NCI-H1092 (cell line): ENCODE data around the gene KRT77.

Experiments
- DNase-seq: peaks from one replicate; lab custom pipeline; 2025; lab: John Stamatoyannopoulos, UW

The KRT77 gene

DNA sequence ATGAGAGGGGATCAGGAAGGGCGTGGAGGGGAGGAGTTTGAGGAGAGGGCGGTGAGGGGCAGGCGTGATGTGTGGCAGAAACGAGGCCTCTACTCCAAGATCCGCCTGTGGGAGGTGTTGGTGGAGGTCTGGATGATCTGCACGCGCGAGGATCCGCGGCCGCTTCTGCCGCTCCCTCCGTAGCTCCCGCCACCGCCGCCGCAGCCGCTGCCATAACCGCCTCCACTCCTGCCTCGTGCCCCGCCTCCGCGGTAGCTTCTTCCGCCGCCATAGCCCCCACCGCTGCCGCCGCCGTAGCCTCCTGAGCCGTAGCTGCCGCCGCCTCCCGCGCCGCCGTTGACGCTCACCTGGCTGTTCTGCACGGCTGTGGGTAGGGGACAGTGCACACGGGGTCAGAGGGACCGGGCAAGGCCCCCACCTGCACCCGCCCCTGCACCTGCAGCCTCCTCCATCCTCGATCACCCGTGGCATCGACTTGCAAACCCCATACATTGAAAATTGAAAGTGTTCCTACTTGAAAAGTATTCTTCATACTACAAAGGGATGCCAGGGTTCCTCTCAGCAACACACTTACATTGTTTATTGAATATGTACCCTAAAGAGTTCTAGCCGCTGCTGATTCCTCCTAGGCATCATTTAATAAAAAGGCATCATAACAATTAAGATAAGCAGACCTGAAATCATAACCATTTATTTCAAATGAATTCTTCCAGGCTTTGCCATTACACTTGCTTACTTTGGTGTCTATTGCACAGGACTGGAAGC lies 12.1 kb downstream of the KRT77 start:
- DNase-seq: peak; percentile 3

DNA sequence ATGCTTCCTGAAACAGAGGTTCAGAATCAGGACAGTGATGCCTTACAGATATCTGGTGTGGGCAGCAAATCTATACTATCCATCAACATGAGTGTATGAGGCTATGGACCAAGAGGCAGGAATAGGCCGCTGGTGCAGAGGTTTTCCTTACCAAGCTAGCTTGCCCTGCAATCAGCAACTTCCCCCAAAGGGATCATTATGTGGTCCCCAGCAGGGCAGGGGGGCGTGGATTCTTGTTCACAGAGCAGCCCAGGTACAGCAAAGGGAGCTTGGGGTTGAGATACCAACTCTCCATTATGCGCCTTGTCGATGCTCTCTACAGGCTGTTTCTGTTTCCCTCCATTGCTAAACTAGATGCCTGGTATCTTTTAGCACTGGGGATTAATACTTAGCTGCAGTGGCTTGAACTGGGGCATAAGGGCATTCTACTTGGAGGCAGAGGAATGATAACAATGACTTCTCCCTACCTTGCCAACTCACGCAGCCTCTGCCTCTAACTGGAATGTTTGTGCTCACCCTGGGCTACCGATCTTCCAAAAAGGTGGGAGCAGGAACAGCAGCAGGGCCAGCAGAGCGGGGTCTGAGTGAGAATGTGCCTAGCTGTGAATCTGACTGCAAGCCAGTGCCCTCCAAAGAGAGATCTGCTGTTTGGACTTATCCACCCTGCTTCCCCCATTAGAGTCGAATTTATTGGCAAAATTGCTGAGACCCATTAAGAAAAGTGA lies 12.8 kb downstream of the KRT77 start:
- no peak for DNase-seq

DNA sequence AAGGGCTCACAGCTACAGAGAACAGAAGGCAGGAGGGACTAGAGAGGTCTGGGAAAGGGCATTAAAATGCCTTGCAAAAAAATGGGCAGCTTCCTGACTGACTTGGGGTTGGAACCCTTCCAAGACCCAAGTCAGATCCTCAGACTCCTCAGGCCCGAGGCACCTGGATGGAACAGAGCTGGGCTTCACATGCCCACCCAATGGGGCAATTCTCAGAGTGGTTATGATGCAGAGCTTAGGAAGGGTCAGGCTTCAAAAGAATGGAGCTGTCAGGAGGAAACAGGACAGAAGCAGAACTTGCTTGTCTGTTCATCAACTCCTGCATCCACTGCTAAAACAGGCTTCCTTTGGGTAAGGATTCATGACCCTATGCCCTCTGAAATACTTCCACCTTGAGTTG lies 13.4 kb downstream of the KRT77 start:
- DNase-seq: no peak

DNA sequence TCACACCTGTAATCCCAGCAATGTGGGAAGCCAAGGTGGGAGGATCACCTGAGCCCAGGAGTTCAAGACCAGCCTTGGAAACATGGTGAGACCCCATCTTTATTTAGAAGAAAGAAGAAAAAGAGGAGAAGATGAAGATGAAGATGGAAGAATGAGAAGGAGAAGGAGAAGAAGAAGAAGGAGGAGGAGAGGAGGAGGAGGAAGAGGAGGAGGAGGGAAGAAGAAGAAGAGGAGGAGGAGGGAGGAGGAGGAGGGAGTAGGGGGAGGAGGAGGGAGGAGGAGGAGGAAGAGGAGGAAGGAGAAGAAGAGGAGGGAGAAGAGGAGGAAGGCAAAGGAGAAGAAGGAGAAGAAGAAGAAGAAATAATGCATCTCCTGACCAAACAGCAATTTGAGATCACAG lies 14.1 kb downstream of the KRT77 start:
- no peak for DNase-seq

DNA sequence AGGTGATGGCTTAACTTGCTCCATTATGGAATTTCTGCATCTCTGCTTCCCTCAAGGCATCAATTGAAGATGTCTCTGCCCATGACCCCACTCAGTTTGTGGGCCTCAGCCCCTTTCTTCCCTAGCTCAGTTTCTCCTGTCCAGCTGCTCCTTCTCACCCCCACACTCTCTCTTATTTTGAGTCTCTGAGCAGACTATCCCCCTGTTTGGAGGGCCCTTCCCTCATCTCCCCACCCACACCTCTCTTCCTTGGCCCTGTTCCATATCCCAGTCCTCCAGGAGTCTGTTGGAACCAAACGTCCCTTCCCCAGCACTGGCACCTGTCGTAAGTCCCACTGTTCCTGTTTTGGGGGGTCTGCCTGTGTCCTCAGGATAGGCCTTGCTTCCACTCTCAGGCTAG lies 14.8 kb downstream of the KRT77 start:
- DNase-seq: no peak

DNA sequence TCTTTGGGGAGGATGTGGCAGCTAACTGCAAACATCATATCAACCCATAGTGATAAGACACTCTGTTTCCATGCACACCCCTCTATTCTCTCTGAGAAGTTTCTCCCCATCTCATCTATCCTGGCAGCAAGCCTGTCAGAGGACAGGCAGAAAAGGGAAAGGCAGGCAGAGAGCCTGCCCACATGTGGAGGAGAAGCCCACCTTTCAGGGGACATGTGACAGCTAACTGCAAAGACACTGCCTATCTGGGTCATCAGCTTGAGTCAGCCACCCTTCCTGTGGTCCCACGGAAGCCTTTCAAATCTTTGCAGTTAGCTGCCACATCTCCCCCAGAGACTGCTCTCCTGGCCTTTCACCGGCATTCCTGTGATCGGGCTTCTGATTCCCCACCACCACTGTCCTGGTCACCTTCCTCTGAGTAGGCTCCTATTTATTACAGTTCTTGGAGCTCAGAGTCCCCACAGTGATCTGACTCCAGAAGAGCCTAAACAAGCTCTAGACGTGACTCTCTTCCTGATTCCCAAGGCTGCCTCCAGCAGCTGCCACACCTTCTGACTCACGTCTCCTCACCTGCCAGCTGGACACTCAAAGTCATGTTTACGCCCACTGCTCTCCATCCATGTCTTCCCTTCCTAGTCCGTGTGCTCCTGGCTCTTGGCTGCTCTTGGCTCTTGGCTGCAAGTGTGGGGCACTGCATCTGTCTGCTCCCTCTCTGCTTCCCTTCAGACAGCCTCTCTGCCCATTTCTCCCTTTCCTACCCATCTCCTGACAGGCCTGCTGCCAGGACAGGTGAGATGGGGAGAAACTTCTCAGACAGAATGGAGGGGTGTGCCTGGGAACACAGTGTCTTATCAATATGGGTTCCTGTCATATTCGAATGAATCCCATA lies 15.6 kb downstream of the KRT77 start:
- DNase-seq: no peak

DNA sequence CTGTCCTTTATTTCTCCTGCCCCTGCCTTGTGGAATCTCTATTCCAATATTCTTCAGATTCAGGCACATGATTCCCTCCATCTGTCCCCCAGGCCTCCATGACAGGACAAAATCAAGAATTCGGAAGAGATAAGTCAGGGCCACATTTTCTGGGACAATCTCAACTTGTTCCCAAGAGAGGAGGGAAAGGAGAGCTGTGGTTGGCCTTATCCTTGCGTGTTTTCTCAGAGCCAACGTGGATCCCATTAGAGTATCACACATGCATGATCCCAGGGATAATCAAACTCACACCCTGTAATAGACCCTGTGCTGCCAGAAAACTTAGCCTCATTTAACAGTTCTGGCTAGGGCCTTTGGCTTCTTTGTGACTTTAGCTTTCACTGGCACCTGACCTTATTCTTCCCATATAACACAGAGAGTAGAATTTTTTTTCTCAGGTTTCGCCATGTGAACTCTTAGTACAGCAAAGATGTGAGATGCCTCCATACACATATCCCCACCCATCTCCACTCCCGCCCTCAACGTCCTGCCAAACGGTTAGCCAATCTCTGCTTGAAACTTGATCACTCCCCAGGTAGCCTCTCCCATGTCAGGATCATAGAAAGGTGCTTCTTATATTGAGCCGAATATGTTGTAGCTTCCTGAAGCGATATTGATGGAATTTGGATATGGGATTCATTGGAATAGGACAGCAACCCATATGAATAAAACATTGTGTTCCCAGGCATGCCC lies 16.4 kb downstream of the KRT77 start:
- no peak for DNase-seq

DNA sequence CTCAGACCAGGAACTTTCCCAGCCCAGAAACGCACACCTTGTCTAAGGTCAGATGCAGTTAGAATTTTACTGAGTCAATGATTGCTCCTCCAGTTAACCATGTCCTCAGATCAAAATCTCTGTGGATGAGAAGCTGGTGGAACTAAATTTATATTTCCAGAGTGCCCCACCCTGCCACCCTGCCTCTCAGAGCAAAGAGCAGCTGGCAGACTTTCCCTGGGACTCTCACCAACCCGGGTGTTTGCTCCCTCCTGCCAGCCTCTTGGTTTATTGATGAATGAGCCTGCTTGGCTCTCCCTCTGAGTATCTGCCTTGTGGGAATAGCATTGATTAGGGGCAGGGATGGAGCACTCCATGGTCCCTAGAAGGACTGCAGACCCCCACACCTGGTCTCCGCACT lies 17.3 kb downstream of the KRT77 start:
- no peak for DNase-seq

DNA sequence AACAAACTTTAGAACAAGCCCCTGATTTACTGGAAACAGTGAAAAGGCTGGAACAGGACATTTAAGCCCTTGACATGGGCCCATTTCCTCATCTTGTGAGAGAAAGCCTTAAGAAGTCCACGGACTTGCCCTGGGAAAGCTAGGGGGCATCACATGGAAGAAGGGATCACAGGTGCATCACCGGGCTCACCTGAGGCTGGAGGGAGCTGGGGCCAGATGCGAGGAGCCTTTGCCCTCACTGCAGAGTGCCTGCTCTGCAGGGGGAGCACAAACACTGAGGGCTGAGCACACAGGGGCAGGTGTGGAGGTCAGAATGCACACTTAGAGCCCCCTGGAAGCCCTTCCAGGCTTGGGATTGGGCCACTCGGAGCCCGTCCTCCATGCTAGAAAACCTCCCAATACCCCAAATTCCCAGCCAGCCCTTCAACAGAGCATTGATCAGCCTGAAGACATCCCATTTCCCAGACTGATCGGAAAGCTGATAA lies 17.9 kb downstream of the KRT77 start:
- no peak for DNase-seq

DNA sequence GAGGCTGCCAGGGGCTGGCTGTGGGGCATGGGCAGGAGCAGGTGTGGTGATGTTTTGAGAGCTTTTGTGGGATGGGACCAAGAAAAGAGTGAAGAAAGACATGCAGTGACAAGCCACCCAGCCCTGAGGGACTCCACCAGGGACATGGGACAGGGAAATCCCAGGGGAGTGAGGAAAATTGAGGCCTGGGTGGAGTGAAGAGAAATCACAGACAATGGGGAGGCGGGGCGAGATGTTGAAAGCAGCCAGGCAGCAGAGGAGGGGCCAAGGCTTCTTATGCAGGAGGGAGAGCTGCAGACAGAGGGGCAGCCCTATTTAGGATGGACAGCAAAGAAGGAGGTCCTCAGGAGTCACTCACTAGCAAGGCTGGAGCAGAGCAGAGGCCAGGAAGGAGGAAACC lies 18.9 kb downstream of the KRT77 start:
- no peak for DNase-seq

DNA sequence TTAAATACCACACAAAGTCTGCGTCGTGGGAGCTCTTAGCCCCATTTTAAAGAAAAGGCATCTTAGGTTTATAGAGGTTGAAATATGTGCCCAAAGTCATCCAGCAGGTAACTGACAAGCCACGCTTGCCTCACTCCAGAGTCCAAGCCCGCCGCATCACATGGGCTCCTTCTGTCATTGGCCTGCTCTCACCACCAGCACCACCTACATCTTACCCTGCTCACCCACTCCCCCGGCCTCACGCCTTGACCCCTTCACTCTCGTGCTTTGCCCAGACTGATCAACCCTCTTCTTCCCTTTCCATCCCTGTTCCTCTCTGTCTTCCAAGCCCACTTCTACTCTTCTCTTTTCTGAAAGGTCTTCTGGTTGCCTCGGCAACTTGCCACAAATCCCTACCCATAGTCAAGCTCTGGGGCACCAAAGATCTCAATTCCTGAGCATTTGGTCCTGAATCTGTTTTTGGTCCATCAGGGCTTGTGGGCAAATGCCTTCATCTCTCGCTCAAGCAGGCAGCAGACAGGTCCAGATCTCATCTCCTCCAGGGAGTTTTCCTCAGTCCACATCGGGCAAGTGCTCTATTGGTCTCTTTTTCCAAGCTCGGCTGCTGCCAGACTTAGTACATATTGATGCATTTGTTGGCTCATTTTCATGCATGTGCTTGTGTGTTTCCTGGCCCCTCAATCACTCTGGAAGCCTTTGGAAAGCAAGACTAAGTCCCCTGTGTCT lies 19.6 kb downstream of the KRT77 start:
- DNase-seq: no peak

DNA sequence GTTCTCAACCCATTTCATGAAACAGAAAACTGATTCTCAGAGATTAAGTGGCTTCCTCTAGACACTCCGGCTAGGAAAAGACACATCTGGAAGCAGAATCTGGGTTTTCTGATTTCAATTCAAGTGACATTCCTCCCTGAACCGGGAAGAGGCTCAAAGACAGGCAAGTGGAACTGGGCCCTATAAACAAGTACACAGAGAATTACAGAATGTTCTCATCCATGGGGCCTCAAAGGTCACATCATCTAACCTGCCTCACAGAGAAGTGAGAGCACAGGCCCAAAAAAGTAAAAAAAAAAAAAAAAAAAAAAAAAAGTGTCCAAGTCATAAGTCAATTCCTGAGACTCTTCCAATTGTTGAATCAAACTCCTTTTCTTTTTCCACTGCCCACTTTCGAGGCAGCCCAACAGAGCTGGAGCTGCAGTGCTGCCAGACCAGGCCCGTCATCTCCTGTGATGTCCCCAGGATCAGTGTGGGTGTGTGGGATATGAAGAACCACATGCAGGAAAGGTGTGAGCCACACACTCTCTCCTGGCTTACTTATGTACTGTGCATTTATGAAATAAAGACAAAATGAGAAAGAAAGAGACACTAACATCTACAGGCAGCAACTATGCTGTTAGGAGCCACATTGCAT lies 20.3 kb downstream of the KRT77 start:
- DNase-seq: no peak

DNA sequence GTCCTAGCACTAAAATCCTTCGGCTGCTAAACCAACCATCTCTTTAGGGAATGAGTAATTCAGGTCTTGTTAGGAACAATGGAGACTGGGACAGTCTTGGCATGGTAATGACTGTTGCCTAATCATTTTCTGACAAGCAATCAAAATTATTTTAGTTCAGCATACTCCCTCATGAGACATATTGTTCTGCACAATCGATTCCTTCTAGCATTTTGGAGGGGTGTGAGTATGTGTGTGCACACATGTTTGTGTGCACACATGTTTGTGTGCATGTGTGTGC lies 21.0 kb downstream of the KRT77 start:
- DNase-seq: no peak

DNA sequence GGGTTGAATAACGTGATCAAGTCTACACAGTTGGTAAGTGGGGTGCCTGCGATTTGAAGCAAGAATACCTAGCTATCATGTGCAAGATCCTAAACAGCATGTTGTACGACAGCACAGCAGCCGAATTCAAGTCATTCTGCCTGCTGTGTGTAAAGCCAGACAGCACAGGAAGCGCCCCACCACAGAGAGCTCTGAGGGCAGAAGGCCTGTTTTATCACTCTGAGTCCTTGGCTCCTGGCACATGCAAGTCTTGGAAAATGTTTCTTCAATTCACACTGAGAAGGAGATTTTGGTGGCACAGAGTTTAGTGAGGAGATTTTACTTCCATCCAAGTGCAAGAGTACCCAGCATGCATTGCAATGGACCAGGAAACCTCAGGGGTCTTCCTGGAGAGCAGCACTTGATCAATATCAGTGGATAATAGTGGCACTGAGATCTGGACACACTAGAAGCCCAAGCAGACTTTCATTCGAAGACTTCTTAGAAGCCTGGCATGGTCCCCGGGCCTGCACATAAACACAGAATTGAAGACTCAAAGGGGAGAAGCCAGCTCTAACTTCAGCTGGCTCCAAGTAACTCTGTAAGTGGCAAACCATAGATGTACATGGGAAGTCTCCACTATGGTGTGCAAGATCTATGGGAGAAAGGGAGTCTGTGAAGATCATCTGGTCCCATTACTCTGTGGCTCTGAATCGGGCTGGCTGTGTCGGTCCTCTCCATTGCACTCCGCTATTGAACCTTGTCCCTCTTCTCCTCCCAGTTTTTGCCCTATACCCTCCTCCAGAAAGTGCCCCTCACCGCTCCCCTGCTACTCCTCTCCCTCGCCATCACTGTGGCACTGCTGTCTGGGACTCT lies 21.6 kb downstream of the KRT77 start:
- no peak for DNase-seq

DNA sequence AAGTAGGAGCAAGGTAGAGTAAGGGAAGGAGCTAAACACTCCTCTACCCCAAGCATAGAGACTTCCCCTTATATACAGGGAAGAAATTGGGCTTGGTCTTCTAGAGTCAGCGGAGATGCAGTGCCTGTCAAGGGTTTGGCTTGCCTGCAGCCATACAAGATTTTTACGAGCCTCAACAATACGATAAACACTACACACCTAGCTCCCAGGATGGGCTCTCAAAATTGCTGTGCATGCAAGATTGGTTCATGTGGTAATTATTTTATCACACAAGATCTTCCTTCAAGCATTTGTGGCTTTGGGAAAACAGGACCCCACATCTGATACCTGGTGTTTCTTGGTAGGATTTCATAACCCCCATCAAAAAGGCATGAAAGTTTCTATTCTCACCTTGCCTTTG lies 23.0 kb downstream of the KRT77 start, which contains the start of gene KRT1:
TSS of gene KRT1 (minus strand) at position 45 of the 400 bp plus-strand sequence. CDS start 59 bp downstream, outside the sequence.
- DNase-seq: no peak

DNA sequence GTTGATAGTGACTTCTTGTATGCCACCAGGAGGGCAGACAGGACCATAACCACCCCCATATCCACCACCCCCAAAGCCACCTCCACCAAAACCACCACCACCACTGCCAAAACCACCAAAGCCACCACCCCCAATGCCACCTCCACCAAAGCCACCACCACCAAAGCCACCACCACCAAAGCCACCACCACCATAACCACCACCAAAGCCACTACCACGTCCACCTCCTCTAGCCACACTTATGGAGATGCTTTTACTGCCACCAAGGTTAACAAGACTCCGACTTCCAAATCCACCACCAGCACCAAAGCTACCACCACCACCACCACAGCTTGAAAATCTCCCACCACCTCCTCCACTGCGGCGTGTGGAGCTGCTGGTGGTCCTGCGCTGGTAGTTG lies 23.4 kb downstream of the KRT77 start:
- DNase-seq: no peak

DNA sequence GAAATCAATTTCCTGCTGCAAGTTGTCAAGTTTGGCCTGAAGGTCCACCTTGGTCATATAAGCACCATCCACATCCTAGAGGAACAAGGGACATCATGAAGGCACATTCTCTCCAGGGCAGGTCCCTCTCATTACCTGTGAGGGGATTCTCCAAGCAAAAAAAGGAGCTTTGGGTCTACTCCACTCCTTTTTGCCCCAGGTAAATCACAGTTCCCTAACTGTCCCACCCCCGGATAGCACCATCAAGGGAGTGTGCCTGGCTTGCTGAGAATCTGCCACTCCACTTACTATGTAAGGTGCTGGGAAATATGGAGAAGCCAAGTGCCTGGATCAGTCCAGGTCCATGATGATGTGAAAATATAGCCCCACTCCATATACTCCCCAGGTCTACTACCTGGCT lies 25.7 kb downstream of the KRT77 start:
- DNase-seq: no peak

DNA sequence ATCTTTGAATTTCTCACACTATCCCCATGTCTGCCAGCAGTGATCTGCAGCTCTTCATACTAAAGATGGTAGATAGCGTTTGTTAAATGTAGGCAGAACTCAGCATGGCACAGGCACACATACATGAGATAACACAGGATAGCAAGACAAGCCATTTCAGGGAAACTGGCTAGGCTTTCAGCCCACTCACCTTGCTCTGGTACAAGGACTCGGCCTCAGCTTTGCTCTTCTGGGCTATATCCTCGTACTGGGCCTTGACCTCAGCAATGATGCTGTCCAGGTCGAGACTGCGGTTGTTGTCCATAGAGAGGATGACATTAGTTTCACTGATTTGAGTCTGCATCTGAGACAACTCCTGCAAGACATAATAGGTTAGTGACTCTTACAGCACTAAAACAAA lies 26.2 kb downstream of the KRT77 start:
- DNase-seq: no peak

DNA sequence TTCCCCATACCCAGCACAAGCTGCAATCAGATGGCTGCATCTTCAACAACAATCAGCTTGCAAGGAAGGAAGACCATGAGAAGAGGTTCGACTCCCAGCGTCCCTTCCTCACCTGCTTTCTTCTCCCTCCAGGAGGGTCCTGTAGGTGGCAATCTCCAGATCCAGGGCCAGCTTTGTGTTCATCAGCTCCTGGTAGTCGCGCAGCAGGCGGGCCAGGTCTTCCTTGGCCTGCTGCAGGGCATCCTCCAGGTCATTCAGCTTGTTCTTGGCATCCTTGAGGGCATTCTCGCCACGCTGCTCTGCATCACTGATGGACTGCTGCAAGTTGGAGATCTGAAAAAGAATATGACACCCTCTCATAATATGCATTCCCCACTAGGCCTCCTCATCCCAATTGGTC lies 27.2 kb downstream of the KRT77 start:
- no peak for DNase-seq

DNA sequence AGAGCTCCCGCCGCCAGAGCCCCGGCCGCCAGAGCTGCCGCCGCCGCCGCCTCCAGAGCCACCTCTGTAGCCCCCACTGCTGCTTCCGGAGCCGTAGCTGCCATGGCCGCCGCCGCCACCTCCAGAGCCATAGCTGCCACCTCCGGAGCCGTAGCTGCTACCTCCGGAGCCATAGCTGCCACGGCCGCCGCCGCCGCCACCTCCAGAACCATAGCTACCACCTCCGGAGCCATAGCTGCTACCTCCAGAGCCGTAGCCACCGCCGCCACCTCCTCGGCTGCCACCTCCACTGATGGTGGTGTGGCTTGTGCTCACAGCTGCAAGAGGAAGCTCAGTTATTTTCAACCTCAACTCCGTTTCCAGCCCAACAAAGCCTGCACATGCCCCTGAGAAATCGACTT lies 28.0 kb downstream of the KRT77 start:
- DNase-seq: no peak
